ENCODE measurements around the gene CTNNB1.

DNA sequence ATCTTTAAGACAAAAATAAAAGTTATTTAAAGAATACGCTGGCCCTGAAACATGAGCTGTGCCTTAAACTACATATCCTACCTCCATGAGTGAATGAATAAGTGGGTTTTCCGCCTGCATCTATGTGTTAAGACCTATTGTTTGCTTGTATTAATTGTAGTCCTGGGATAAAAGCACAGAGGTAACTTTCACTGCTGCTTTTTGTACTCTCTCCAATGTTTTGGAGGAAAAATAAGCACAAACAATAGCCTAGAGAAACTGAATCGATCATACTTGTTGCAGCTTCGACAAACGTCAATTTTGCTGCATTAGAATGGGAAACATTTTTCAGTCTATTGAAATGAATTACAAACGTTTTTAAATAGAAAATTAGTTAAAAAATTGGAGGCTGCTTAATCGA, 1.3 kb upstream of the CTNNB1 start:
- no peak for TF ChIP-seq CTCF (IDR thresholded peaks at IDR 0.05)
- TF ChIP-seq POLR2A (IDR thresholded peaks at IDR 0.05) = no peak

Data from prostate gland (tissue), 2 donors.